GM21528 (cell line): ENCODE data around the gene LCTL.
"Not testable (repeated sequence)": the region's sequence is repeated elsewhere in the genome, so short reads cannot be mapped to it uniquely, and the experiment has no call there.

Experiments
- ATAC-seq: cut with Tn5 transposase; IDR thresholded peaks from one replicate; pipeline ENCODE4 v1.9.1; 2021; ENCODE audit warnings: mild to moderate bottlenecking, moderate library complexity; ENCODE audit not compliant: unreplicated experiment, low FRiP score

Gene LCTL

GRCh38 chr15:66503780-66504562 is 61.8 kb downstream of the LCTL start:
- ATAC-seq, result no peak

GRCh38 chr15:66503041-66503648 is 62.7 kb downstream of the LCTL start:
- not testable (repeated sequence) for ATAC-seq

- ATAC-seq, result no peak
Measured at GRCh38 chr15:66502491-66502890, 63.3 kb downstream of the LCTL start.

- ATAC-seq, result not testable (repeated sequence)
Measured at GRCh38 chr15:66500346-66500745, 65.5 kb downstream of the LCTL start.

GRCh38 chr15:66498501-66499386 is 67.1 kb downstream of the LCTL start:
- ATAC-seq, result no peak
